Right lobe of liver (tissue), 4 donors: Measurements from ENCODE around the gene ZNF532.

Experiments
- POLR2A ChIP-seq: fragments of 450-650 bp; IDR thresholded peaks from one replicate; pipeline ENCODE4 v1.6.1; 2017; ENCODE audit warnings: antibody characterized with exemption, mild to moderate bottlenecking
- TF ChIP-seq, protein P1 (sequence below), 4 donors: fragments of 200-600 bp in 3 of 4; fragments of 450-650 bp in 1 of 4; IDR thresholded peaks; one replicate each; pipeline versions ENCODE4 v1.5.1 to v1.8.0; 2016 to 2022; ENCODE audit warnings: antibody characterized with exemption in 4 of 4, mild to moderate bottlenecking in 2 of 4
- donor health status: DM: no; HTN: no; CAD: no.
- donor health status: DM: no; HTN: no; CAD: no.
- donor health status: DM: no; HTN: yes; CAD: no.

DNA sequence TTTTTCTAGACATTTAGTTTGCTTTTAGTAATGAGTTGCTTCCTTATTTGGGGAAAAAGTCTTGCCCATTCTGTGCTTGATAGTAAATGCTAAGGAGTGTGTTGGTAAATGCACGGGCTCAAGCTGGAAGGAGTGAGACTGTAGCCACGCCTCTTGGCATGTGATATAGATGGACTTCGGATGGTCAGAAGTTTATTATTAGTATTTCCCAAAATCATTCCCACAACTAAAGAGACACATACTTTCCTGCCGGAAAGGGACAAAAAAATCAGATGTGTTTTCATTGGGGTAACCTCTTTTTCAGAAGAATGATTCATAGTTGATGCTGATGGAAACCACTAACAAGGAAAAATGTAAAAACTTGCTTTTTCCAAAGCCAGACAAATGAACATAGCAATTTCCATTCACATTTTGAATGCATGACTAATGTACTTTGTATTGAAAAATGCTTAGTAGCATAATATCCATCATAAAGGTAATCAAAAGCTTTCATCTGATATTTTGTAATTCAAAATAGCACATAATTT, 133.2 kb downstream of the ZNF532 start:
- TF ChIP-seq, protein P1, sequence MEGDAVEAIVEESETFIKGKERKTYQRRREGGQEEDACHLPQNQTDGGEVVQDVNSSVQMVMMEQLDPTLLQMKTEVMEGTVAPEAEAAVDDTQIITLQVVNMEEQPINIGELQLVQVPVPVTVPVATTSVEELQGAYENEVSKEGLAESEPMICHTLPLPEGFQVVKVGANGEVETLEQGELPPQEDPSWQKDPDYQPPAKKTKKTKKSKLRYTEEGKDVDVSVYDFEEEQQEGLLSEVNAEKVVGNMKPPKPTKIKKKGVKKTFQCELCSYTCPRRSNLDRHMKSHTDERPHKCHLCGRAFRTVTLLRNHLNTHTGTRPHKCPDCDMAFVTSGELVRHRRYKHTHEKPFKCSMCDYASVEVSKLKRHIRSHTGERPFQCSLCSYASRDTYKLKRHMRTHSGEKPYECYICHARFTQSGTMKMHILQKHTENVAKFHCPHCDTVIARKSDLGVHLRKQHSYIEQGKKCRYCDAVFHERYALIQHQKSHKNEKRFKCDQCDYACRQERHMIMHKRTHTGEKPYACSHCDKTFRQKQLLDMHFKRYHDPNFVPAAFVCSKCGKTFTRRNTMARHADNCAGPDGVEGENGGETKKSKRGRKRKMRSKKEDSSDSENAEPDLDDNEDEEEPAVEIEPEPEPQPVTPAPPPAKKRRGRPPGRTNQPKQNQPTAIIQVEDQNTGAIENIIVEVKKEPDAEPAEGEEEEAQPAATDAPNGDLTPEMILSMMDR (IDR thresholded peaks at IDR 0.05): no peak
- TF ChIP-seq POLR2A: no peak
